Lower leg skin (tissue), 3 donors: ENCODE results near the gene PPFIA3.
"Not testable (repeated sequence)": the region's sequence is repeated elsewhere in the genome, so short reads cannot be mapped to it uniquely, and the experiment has no call there.

ENCODE experiments used
- POLR2A ChIP-seq, 2 donors: fragments of 450-650 bp; IDR thresholded peaks; one replicate each; pipeline ENCODE4 v1.6.1; 2016 to 2017; ENCODE audit warnings: antibody characterized with exemption in 2 of 2, mild to moderate bottlenecking in 1 of 2, moderate library complexity in 1 of 2
- TF ChIP-seq, protein P1 (sequence below), 3 donors: fragments of 450-650 bp; IDR thresholded peaks; one replicate each; pipeline ENCODE4 v1.5.1; 2016; ENCODE audit warnings: antibody characterized with exemption in 3 of 3, mild to moderate bottlenecking in 3 of 3, moderate library complexity in 2 of 3

DNA sequence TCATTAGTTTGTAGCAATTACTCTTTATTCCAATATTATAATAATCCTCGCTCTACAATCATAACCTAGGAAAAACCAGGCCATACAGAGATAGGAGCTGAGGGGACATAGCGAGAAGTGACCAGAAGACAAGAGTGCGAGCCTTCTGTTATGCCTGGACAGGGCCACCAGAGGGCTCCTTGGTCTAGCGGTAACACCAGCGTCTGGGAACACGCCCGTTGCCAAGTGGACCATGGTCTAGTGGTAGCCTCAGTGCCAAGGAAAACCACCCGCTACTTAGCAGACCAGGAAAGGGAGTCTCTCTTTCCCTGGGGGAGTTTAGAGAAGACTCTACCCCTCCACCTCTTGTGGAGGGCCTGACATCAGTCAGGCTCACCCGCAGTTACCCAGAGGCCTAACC lies 44.5 kb upstream of the PPFIA3 start:
- TF ChIP-seq POLR2A (IDR thresholded peaks at IDR 0.05): not testable (repeated sequence)
- TF ChIP-seq, protein P1, sequence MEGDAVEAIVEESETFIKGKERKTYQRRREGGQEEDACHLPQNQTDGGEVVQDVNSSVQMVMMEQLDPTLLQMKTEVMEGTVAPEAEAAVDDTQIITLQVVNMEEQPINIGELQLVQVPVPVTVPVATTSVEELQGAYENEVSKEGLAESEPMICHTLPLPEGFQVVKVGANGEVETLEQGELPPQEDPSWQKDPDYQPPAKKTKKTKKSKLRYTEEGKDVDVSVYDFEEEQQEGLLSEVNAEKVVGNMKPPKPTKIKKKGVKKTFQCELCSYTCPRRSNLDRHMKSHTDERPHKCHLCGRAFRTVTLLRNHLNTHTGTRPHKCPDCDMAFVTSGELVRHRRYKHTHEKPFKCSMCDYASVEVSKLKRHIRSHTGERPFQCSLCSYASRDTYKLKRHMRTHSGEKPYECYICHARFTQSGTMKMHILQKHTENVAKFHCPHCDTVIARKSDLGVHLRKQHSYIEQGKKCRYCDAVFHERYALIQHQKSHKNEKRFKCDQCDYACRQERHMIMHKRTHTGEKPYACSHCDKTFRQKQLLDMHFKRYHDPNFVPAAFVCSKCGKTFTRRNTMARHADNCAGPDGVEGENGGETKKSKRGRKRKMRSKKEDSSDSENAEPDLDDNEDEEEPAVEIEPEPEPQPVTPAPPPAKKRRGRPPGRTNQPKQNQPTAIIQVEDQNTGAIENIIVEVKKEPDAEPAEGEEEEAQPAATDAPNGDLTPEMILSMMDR (IDR thresholded peaks at IDR 0.05): peak in 1 of 3 donors; percentile 50
